Stimulated activated CD4-positive, alpha-beta T cell treated with anti-CD3 and anti-CD28 coated beads, Interleukin-1b, Interleukin-23, amount 100 ng/mL, for 1 hour (primary cell): ENCODE results near the gene FBLN1.
"Not testable (repeated sequence)": the region's sequence is repeated elsewhere in the genome, so short reads cannot be mapped to it uniquely, and the experiment has no call there.

ENCODE experiments used
- DNase-seq, 2 donors: peaks; one replicate each; pipeline ENCODE4 v3.0.0-alpha.2; 2020; ENCODE audit warnings: low read depth in 2 of 2

Gene FBLN1

GRCh38 chr22:45584121-45584570 is 81.5 kb downstream of the FBLN1 start:
- DNase-seq: no peak

- no peak for DNase-seq
Observed at GRCh38 chr22:45584621-45585436, 82.1 kb downstream of the FBLN1 start.

- no peak for DNase-seq
Observed at GRCh38 chr22:45585437-45585755, 82.7 kb downstream of the FBLN1 start.

GRCh38 chr22:45585946-45586540 is 83.4 kb downstream of the FBLN1 start:
- no peak for DNase-seq

- DNase-seq: no peak
Observed at GRCh38 chr22:45586651-45587405, 84.1 kb downstream of the FBLN1 start.

GRCh38 chr22:45587638-45588505 is 85.2 kb downstream of the FBLN1 start:
- no peak for DNase-seq

GRCh38 chr22:45589556-45589955 is 86.9 kb downstream of the FBLN1 start:
- no peak for DNase-seq

GRCh38 chr22:45590262-45590661 is 87.6 kb downstream of the FBLN1 start:
- DNase-seq: no peak

GRCh38 chr22:45591633-45592213 is 89.0 kb downstream of the FBLN1 start:
- DNase-seq: not testable (repeated sequence)

GRCh38 chr22:45594123-45594941 is 91.6 kb downstream of the FBLN1 start:
- no peak for DNase-seq

GRCh38 chr22:45597460-45598192 is 94.9 kb downstream of the FBLN1 start:
- no peak for DNase-seq

GRCh38 chr22:45598596-45599217 is 96.0 kb downstream of the FBLN1 start:
- DNase-seq: no peak

GRCh38 chr22:45599836-45600577 is 97.3 kb downstream of the FBLN1 start:
- DNase-seq: no peak

GRCh38 chr22:45600790-45601730 is 98.4 kb downstream of the FBLN1 start:
- no peak for DNase-seq

GRCh38 chr22:45602004-45602733 is 99.5 kb downstream of the FBLN1 start:
- no peak for DNase-seq

GRCh38 chr22:45602824-45603595 is 100.3 kb downstream of the FBLN1 start:
- DNase-seq: no peak
